Epithelial cell of umbilical artery (primary cell): Measurements from ENCODE around the gene GLYR1. TPM values are rescaled to one million over a fixed set of nuclear protein-coding genes. Genes with fewer than 3 reads are reported as not detected.

Experiments
- total RNA-seq: library from RNA; depleted of rRNA; stranded (reverse); fragments of >200 nt; gene quantifications from 2 replicates; pipeline ENCODE4 v1.2.3, GENCODE V29; 2014

The GLYR1 gene
- total RNA-seq, result 46.8 and 67.5 TPM in 2 replicates

DNA sequence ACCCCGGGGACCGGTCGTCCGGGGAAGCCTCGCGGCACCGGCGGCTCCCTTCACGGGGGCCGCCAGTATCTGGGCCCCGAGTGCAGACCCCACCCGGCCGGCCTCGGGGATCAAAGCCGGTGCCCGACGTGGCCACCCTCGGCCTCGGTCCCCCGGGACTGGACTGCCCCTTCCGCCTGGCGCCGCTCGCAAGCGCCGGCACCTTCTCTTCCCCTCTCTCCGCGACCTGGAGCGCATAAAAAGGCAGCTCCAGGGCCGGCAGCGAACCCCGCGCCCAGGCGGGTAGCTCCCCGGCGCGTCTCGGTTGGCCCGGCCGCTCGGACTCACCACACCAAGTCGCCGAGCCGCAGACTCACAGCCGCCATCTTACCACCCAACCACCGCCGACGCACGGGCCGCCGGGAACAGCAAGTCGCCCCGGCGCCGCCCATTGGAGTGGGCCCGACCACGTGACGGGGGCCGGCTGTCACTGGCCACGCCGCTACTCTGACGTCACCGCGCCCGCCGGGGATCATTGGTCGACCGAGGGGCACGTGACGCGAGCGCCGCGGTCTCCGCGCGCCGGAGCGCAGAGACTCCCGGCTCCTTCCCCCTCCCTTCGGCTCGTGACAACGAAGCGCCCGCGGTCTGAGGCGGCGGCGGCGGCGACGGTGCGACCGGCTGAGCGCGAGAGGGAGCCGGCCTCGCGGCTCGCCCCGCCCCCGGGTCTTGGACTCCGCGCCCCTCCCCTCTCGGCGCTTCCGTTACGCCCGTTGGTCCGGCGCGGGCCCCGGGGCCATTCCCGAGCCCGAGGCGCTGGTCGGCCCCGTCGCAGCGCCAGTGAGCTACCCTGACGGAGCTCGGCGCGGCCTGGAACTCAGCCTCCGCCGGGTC, at the start of gene GLYR1, which contains the start of gene UBN1:
TSS of gene GLYR1 (minus strand) at position 388 of the 873 bp plus-strand sequence. CDS start at position 365, 23 bp downstream.
TSS of gene UBN1 (plus strand) at position 581 of the 873 bp plus-strand sequence. CDS start 5,437 bp downstream, outside the sequence.

DNA sequence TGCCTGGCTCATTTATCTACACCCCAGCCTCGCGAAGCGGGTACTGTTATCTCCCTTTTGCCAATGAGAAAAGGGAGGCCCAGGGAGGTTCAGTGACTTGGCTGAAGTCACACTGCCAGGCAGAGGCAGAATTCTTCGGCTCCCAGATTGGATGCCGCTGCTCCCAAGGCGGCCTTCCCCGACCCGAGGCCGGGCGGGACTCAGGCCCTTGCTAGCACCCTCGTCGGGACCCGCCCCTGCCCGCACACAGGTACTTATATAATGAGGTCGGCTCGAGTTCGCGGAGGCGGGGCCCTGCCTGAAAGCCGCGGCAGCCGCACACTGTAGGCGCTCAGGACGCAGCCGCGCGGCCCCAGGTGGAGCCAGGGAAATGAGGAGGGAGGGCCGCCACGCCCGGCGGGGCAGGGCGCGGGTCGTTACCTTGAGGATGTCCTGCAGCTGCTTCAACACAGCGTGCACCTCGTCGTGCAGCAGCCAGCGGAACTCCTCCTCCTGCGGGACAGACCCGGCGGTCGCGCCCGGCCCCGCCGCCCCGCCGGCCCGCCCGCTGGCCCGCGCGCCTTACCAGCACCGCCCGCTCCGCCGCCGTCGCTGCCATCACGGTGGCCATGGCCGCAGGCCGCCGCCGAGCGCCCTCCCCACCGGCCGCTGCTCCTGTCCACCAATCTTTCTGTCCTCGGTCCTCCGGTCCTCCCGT, 45.0 kb downstream of the GLYR1 start, which contains the start of gene ROGDI:
TSS of gene ROGDI (minus strand) at position 672 of the 697 bp plus-strand sequence. CDS start at position 610, 62 bp downstream.

GRCh38 chr16:4795181-4795827, 51.8 kb downstream of the GLYR1 start, which contains the start of gene SMIM22:
SMIM22 (plus strand) TSS chr16:4795369; CDS start chr16:4795735, 366 bp downstream.

GRCh38 chr16:4787627-4788482, 59.2 kb downstream of the GLYR1 start, which contains the start of gene SEPTIN12:
SEPTIN12 (minus strand) TSS chr16:4788345; CDS start chr16:4787645, 700 bp downstream.

DNA sequence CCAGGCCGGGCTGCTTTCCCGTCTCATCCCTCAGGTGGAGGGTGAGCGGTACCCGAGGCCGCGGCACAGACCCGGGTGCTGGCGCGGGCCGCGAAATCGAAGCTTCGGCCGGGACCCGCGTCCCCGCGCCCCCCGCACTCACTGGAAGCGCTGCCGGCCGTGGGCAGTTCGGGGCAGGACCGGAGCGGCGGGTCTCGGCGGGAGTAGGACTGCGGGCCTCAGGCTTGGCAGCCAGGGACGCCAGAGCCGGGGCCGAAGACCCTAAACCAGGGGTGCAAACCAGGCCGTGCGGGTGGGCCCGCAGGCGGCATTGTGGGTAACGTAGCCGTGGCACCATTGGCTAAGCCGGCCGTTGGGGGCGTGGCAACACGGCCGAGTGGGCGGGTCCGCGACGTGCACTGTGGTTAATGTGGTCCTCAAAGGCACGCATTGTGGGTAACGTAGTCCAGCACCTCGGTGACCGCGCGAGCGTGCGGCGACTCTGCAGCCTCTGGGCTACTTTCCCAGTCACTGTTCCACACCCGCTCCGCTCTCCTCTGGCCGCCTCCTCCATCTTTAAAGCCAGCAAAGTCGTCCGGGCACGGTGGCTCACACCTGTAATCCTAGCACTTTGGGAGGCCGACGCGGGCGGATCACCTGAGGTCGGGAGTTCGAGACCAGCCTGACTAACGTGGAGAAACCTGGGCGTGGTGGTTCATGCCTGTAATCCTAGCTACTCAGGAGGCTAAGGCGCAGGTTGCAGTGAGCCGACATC, 80.0 kb downstream of the GLYR1 start, which contains the start of gene ZNF500:
TSS of gene ZNF500 (minus strand) at position 288 of the 754 bp plus-strand sequence. CDS start 1,184 bp downstream, outside the sequence.

Other genes with a start within 250 kb of the GLYR1 start
- gene UBALD1, start 232.4 kb downstream of the GLYR1 start, total RNA-seq, result 3.6 and 9.4 TPM in 2 replicates
- 16.2 and 17.8 TPM in 2 replicates for gene MGRN1, start 222.5 kb downstream of the GLYR1 start, total RNA-seq
- gene NUDT16L1, start 153.7 kb downstream of the GLYR1 start, total RNA-seq, result 24.5 and 30.2 TPM in 2 replicates
- gene ANKS3, start 113.0 kb downstream of the GLYR1 start, total RNA-seq, result 15.3 and 19.6 TPM in 2 replicates
- 0.32 and 0.46 TPM in 2 replicates for gene DNAAF8, start 112.8 kb downstream of the GLYR1 start, total RNA-seq
- gene ZNF500, start 80.1 kb downstream of the GLYR1 start, total RNA-seq, result 5.2 and 6.5 TPM in 2 replicates
- not detected in 2 replicates for gene SEPTIN12, start 58.9 kb downstream of the GLYR1 start, total RNA-seq
- not detected in 2 replicates for gene SMIM22, start 51.9 kb downstream of the GLYR1 start, total RNA-seq
- 8.4 and 10.0 TPM in 2 replicates for gene ROGDI, start 44.7 kb downstream of the GLYR1 start, total RNA-seq
- gene UBN1, start 193 bp upstream of the GLYR1 start, total RNA-seq, result 19.3 and 23.7 TPM in 2 replicates
- gene PPL, start 89.9 kb upstream of the GLYR1 start, total RNA-seq, result under 0.01 and 0.46 TPM in 2 replicates
- gene SEC14L5, start 111.0 kb upstream of the GLYR1 start, total RNA-seq, result not detected in 2 replicates
- 22.1 and 32.5 TPM in 2 replicates for gene NAGPA, start 186.6 kb upstream of the GLYR1 start, total RNA-seq
- gene C16orf89, start 218.7 kb upstream of the GLYR1 start, total RNA-seq, result not detected in 2 replicates
- gene ALG1, start 224.6 kb upstream of the GLYR1 start, total RNA-seq, result 31.5 and 42.7 TPM in 2 replicates